ENCODE data around the gene PHF21B. TPM values are rescaled to one million over a fixed set of nuclear protein-coding genes. Genes with fewer than 3 reads are reported as not detected.
A peak's percentile ranks its signal among the peaks of the same experiment; 100 is the strongest.

Gene PHF21B
- total RNA-seq, 1 experiment from 2014 or later = not detected

DNA sequence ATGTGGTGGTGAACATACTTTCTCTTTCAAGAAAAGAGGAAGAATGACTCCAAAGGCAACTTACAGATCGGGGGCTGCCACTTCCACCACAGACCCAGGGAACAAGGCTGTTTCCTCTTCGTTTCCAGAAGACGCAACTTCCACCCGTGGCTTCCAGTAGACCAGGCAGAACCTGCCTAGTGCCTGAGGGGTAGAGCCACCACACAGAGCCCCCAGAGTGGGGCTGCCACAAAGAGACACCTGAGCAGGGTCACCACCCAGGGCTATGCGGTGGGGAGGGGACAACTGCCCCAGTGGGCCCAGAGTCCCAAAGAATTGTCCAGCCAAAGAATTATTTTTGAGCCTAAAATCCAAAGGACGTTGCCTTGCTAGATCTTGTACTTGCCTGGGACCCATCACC lies 16.7 kb upstream of the PHF21B start:
- no peak for DNase-seq (ENCODE audit: low read depth)

DNA sequence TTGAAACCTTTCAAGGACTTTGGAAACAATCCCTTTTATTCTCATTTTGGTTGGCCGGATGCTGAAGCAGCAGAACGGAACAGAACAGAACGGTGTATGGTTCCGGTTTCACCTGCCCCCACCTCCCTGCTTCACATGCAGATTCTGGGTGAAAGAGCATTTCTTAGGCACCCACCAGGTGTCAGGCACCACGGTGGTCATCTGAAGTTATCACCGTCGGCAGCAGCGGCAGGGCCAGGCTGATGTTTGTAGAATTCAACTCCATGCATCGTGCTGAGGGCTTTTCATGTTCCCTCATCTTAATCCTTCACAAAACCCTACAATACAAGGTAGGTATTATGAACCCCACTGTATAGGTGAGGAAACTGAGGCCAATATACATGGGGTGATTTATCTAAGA lies 13.6 kb upstream of the PHF21B start:
- no peak for DNase-seq (ENCODE audit: low read depth)
- in situ Hi-C loops (cut with HindIII; ENCODE audit: low pct_unique_long_range_greater_than_20kb, low sequenced_read_pairs) = no loop called here

More for the DNA sequence above, 16.7 kb upstream of the PHF21B start:
- in situ Hi-C loops (cut with HindIII; ENCODE audit: low pct_unique_long_range_greater_than_20kb, low sequenced_read_pairs) = no loop called here

DNA sequence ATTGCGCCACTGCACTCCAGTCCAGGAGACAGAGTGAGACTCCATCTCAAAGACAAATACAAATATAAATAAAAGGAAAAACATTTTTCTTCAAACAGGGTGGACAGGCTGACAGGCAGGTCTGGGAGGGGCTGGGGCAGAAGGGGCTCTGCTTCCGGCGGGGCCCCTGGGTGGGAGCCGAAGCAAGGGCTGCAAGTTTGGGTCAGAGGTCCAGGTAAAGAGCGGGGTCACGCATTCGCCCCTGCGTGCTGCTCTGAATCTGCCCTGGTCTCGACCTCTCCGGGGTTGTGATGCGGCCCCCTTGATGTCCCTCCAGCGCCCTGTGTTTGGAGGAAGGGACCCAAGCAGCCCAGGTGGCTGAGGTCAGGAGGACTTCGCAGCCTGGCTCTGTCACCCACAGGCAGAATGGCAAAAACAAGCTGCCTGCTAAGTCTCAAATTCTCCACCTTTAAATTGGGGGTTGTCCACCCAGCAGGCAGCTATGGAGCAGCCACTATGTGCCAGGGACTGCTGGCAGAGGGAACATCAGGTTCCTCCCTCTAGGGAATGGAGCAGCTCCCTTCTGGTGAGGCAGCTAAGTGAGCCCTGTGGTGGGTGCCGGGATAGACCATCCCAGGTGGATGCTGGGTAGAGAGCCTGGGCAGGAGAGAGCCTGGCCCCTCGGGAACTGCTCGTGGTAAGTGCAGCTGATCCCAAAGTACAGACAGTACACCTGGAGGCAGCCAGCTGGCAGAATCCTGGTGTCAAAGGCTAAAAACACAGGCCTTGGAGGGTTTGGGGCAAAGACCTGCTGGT lies 10.3 kb upstream of the PHF21B start:
- DNase-seq (ENCODE audit: low read depth) = no peak
- in situ Hi-C loops (cut with HindIII; ENCODE audit: low pct_unique_long_range_greater_than_20kb, low sequenced_read_pairs) = no loop called here

DNA sequence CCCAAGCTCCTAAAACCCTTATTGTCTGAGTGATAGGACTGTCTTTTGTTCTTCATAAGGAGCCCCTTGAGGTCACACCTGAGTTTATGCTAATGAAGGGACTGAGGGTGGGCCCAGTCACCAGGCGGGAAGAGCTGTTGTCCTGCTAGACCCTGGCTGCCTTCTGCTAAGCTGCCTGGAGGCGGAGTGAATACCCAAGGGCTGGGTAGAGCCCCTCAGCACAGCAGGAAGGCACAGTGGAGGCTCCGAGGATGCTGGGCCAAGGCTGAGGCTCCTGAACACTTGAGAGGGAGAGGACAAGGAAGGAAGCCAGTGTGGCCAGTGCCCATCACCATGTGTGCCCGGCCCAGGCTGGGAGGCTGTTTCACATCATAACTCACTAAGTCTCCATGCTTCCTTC lies 4.8 kb upstream of the PHF21B start:
- no peak for DNase-seq (ENCODE audit: low read depth)
- in situ Hi-C loops (cut with HindIII; ENCODE audit: low pct_unique_long_range_greater_than_20kb, low sequenced_read_pairs) = no loop called here

- no peak for DNase-seq (ENCODE audit: low read depth)
- in situ Hi-C loops (cut with HindIII; ENCODE audit: low pct_unique_long_range_greater_than_20kb, low sequenced_read_pairs) = no loop called here
Measured at GRCh38 chr22:45013138-45013537, 3.3 kb upstream of the PHF21B start.

- DNase-seq (ENCODE audit: low read depth) = no peak
- in situ Hi-C loops (cut with HindIII; ENCODE audit: low pct_unique_long_range_greater_than_20kb, low sequenced_read_pairs) = no loop called here
Measured at GRCh38 chr22:45010532-45010900, 711 bp upstream of the PHF21B start.

GRCh38 chr22:45008751-45009605 lies 827 bp downstream of the PHF21B start:
- DNase-seq (ENCODE audit: low read depth) = no peak
- in situ Hi-C loops (cut with HindIII; ENCODE audit: low pct_unique_long_range_greater_than_20kb, low sequenced_read_pairs) = no loop called here

DNA sequence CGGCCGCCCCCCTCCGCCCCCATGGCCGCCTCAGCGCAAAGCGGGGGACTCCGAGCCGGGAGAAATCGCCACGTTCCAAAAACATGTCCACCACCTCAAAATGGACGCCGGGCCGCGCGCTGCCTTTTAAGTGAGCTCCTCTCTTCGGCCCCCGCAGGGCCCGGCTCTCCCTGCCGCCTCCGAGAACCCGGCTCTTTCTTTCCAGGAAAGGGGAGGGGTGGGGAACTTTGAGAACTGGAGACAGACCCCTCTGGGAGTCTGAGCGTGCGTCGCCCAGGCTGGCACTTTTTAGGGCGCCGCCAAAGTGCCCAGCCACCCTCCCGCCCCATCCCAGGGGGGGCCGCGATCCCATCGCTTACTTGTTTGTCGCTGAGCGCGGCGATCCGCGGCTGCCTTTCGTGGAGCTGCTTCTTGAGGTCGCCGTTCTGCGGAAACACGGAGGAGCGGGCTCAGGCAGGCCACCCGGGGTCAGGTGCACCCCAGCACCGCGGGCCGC lies 1.6 kb downstream of the PHF21B start:
- in situ Hi-C loops (cut with HindIII; ENCODE audit: low pct_unique_long_range_greater_than_20kb, low sequenced_read_pairs) = no loop called here
- DNase-seq (ENCODE audit: low read depth) = no peak

- DNase-seq (ENCODE audit: low read depth) = peak; percentile 38
- in situ Hi-C loops (cut with HindIII; ENCODE audit: low pct_unique_long_range_greater_than_20kb, low sequenced_read_pairs) = no loop called here
Measured at GRCh38 chr22:45007391-45008185, 2.2 kb downstream of the PHF21B start.

DNA sequence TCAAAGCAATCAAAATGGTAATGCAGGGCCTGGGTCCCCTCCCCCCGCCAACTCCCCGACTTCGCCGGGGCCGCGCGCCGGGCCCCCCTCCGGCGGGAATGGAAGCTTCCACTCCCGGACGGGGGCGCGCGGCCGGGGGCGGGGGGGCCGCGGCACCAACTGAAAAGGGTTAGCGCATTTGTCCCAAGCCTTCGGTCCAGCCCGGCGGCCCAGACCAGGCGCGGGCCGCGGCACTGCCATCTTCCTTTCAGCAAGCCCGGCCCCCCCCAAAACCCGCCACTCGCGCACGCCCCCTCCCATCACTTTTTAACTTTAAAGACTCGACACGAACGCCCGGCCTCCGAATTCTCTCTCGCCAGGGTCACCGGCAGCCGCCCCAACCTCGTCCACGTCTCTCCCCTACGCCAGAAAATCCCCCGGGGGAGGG lies 2.8 kb downstream of the PHF21B start:
- no peak for DNase-seq (ENCODE audit: low read depth)
- in situ Hi-C loops (cut with HindIII; ENCODE audit: low pct_unique_long_range_greater_than_20kb, low sequenced_read_pairs) = no loop called here

DNA sequence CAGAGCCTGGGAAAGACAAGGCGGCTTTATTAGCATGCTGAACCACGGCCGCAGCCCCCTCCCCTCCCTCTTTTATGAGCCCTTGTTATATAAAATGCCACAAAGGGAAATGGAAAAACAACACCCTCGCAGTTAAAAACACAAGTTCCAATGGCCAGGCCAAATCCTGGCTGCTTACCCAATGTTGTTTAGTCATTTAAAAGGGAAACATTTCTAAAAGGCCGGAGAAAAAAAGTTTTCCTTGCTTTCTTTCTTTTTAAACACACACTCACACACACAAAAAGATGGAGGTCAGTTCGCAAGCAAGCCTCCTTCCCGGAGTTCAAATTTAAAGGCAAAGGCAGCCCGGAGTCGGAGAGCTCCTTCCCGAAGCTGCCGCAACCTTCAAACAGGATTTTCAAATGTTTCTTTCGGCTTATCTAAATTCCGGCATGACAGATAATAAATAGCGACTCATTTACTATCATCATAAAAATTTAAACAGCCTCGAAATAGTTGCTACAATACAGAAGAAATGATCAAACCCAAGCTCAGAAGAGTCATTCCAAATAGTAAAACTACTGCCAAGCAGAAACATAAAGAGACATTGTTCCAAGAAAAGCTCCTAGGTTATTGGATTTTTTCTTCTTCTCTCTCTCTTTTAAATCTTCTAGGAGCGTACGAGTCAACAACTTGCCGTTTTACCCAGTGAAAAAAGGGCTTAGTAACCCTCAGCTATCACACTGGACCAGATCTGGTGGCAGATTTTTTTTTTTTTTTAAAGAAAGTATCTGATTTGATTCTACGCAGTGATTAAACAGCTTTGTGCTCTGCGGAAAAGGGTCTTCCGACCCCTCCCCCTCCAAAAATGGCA lies 3.5 kb downstream of the PHF21B start:
- in situ Hi-C loops (cut with HindIII; ENCODE audit: low pct_unique_long_range_greater_than_20kb, low sequenced_read_pairs) = no loop called here
- DNase-seq (ENCODE audit: low read depth) = no peak

- in situ Hi-C loops (cut with HindIII; ENCODE audit: low pct_unique_long_range_greater_than_20kb, low sequenced_read_pairs) = no loop called here
- DNase-seq (ENCODE audit: low read depth) = no peak
Measured at GRCh38 chr22:45001653-45002052, 8.2 kb downstream of the PHF21B start.

GRCh38 chr22:45000330-45000729 lies 9.5 kb downstream of the PHF21B start:
- in situ Hi-C loops (cut with HindIII; ENCODE audit: low pct_unique_long_range_greater_than_20kb, low sequenced_read_pairs) = no loop called here
- DNase-seq (ENCODE audit: low read depth) = no peak

DNA sequence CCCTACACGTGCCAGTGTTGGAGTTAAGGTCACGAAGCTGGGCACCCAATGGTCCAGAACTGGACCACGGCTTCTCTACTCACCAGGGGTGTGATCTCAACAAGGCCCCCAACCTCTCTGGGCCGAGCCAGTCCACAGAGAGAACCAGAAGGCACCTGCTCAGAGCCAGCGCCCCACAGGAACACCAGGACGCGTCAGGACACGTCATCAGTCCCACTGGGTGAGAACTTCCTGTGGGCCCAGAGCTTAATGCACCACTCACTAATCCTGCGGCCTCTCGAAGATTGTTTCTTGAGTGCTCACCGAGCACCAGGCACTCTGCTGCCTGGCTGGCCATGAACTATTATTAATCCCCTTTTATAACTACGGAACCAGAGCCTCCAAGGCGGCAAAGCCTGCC lies 10.1 kb downstream of the PHF21B start:
- no peak for DNase-seq (ENCODE audit: low read depth)
- in situ Hi-C loops (cut with HindIII; ENCODE audit: low pct_unique_long_range_greater_than_20kb, low sequenced_read_pairs) = no loop called here

GRCh38 chr22:44999231-44999630 lies 10.6 kb downstream of the PHF21B start:
- in situ Hi-C loops (cut with HindIII; ENCODE audit: low pct_unique_long_range_greater_than_20kb, low sequenced_read_pairs) = no loop called here
- no peak for DNase-seq (ENCODE audit: low read depth)

GRCh38 chr22:44998296-44998695 lies 11.5 kb downstream of the PHF21B start:
- DNase-seq (ENCODE audit: low read depth) = no peak
- in situ Hi-C loops (cut with HindIII; ENCODE audit: low pct_unique_long_range_greater_than_20kb, low sequenced_read_pairs) = no loop called here

GRCh38 chr22:44997060-44997459 lies 12.7 kb downstream of the PHF21B start:
- in situ Hi-C loops (cut with HindIII; ENCODE audit: low pct_unique_long_range_greater_than_20kb, low sequenced_read_pairs) = no loop called here
- no peak for DNase-seq (ENCODE audit: low read depth)

- DNase-seq (ENCODE audit: low read depth) = no peak
- in situ Hi-C loops (cut with HindIII; ENCODE audit: low pct_unique_long_range_greater_than_20kb, low sequenced_read_pairs) = no loop called here
Measured at GRCh38 chr22:44996648-44997047, 13.2 kb downstream of the PHF21B start.
